GM21576 (cell line): ENCODE data around the gene ZBTB48.
"Not testable (repeated sequence)": the region's sequence is repeated elsewhere in the genome, so short reads cannot be mapped to it uniquely, and the experiment has no call there.

Experiments used
- ATAC-seq: cut with Tn5 transposase; IDR thresholded peaks from one replicate; pipeline ENCODE4 v1.9.1; 2021; ENCODE audit warnings: mild to moderate bottlenecking, moderate library complexity; ENCODE audit not compliant: unreplicated experiment

The ZBTB48 gene

DNA sequence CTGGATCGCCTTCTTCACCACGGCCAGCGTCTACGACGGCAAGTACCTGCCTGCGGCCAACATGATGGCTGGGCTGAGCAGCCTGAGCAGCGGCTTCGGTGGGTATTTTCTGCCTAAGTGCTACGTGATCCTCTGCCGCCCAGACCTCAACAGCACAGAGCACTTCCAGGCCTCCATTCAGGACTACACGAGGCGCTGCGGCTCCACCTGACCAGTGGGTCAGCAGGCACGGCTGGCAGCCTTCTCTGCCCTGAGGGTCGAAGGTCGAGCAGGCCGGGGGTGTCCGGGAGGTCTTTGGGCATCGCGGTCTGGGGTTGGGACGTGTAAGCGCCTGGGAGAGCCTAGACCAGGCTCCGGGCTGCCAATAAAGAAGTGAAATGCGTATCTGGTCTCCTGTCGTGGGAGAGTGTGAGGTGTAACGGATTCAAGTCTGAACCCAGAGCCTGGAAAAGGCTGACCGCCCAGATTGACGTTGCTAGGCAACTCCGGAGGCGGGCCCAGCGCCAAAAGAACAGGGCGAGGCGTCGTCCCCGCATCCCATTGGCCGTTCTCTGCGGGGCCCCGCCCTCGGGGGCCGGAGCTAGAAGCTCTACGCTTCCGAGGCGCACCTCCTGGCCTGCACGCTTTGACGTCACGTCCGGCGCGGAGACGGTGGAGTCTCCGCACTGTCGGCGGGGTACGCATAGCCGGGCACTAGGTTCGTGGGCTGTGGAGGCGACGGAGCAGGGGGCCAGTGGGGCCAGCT lies at the start of gene ZBTB48:
Gene ZBTB48 (plus strand): TSS at position 621 of the 745 bp plus-strand sequence. CDS start 616 bp downstream, outside the sequence.
- peak; percentile 92 for ATAC-seq

DNA sequence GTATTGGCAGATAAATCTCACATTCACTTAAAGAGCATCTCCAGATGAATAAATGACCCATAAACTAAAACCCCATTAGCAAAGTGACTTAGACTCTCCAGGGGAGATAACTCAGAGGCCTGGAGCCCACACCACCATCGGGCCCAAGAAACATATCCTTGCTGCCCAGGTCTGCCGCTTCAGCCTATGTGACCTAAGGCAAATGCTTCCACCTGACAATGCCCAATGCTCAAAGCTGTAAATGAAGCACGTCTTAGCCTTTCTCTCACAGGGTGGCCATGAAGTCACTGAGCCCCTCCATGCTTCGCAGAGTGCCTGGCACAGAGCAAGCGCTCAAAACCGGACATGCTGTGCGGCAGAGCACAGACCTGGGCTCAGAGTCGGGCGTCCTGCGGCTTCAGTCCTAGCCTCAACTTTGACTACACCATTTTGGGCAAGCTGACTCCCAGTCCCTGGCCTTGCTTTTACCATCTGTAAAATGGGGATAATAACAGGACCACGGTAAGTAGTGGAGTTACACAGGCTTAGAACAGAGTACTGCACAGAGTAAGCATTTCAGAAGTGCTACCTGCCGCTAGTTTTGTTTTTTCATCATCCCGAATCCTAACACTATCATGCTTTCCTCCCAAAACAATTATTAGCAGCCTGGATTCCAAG lies 49.2 kb upstream of the ZBTB48 start:
- no peak for ATAC-seq

GRCh38 chr1:6531996-6532395 lies 47.8 kb upstream of the ZBTB48 start:
- ATAC-seq, result no peak

DNA sequence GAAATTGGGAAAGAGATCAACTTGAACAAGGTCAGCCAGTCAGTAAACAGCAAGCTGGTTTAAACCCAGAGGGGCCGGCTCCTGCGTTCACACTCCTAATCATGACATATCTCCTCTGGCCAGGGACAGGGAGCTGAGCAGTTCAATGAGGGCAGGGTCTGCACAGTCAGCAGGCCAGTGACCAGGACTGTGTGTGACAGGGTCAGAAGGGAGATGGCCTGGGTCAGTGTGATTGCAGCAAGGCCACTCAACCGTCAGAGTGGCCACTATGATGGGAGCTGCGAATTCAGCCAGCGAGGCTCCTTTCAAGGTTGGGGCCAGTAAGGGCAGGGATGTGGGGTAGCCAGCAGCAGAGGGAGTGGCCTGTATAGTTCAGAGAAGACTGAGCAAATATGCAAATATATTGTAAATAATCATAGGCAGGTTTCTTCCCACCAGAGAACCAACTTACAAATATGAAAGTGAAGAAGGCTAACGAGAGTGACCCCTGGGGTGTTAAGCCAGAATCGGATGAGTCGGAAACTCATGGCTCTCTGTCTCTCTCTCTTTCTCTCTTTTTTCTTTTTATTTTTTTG lies 45.5 kb upstream of the ZBTB48 start:
- ATAC-seq, result no peak

GRCh38 chr1:6535214-6535613 lies 44.6 kb upstream of the ZBTB48 start:
- ATAC-seq, result no peak

DNA sequence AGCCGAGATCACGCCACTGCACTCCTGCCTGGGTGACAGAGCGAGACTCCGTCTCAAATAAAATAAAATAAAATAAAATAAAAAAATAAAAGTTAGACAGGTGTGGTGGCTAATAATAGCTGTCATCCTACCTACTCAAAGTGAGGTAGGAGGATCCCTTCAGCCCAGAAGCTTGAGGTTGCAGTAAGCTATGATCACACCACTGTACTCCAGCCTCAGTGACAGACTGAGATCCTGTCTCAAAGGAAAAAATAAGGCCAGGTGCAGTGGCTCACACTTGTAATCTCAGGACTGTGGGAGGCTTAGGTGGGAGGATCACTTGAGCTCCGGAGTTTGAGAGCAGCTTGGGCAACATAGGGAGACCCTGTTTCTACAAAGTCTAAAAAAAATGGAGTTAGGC lies 43.5 kb upstream of the ZBTB48 start:
- no peak for ATAC-seq

DNA sequence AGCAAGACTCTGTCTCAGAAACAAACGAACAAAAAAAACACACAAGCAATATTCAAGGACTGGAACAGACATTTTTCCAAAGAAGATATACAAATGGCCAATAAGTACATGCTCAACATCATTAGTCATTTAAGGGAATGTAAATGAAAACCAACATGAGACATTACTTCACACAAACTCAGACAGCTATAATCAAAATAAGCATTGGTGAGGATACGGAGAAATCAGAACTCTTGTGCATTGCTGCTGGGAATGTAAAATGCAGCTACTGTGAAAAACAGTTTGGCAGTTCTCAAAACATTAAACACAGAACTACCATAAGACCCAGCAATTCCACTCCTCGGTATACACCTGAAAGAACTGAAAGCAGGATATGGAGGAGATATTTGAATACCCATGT lies 40.8 kb upstream of the ZBTB48 start:
- no peak for ATAC-seq

GRCh38 chr1:6544831-6545230 lies 35.0 kb upstream of the ZBTB48 start:
- no peak for ATAC-seq

DNA sequence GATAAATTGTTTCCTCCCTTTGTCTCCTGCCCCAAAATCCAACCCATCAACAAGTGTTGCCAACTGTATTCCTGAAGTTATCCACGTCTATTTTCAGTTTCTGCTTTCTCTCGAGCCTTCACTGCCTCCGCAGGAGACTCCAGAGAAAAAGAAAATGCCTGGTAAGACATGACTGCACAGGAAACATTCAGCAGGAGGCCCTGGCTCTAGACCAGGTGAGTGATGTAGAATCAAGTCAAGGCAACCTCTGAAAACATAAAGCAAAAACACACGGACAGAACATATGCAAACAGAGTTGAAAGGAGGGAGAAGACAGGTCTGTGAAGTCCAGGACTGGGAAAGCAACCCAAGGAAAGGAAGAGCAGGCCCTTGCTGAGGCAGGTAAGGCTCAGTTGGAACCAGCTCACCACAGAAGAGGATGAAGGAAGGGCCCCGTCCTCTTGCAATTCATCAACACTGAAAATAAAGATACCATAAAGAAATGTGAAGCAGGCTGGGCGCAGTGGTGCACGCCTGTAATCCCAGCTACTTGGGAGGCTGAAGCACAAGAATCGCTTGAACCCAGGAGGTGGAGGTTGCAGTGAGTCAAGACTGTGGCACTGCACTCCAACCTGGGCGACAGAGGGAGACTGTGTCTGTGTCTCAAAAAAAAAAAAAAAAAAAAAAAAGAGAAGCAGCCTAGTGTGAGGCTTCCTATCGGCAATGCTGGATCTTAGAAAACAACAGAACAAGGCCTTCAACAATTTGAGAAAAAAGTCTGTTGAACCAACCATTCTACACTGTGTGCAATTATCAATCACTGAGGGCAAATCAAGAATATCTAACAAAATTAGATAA lies 34.3 kb upstream of the ZBTB48 start:
- no peak for ATAC-seq

GRCh38 chr1:6546326-6546725 lies 33.5 kb upstream of the ZBTB48 start:
- no peak for ATAC-seq

DNA sequence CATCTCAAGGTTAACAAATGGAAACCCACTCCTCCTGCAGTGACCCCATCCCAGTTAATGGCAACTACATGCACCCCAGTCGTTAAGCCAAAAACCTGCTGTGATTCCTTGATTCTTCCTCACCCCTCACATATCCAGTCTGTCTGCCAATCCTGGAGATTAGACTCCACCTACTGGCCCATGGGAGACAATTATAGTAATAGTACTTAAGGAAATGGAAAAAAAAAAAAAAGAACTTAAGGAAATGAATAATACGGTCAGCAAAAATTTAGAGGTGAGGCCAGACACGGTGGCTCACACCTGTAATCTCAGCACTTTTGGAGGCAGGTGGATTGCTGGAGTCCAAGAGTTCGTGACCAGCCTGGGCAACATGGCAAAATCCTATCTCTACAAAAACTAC lies 32.5 kb upstream of the ZBTB48 start:
- no peak for ATAC-seq

GRCh38 chr1:6554031-6554906 lies 25.5 kb upstream of the ZBTB48 start, which contains the start of gene NOL9:
TSS of gene NOL9 (minus strand) at chr1:6554513. CDS start at chr1:6554502, 11 bp downstream.
- ATAC-seq, result peak; percentile 90

DNA sequence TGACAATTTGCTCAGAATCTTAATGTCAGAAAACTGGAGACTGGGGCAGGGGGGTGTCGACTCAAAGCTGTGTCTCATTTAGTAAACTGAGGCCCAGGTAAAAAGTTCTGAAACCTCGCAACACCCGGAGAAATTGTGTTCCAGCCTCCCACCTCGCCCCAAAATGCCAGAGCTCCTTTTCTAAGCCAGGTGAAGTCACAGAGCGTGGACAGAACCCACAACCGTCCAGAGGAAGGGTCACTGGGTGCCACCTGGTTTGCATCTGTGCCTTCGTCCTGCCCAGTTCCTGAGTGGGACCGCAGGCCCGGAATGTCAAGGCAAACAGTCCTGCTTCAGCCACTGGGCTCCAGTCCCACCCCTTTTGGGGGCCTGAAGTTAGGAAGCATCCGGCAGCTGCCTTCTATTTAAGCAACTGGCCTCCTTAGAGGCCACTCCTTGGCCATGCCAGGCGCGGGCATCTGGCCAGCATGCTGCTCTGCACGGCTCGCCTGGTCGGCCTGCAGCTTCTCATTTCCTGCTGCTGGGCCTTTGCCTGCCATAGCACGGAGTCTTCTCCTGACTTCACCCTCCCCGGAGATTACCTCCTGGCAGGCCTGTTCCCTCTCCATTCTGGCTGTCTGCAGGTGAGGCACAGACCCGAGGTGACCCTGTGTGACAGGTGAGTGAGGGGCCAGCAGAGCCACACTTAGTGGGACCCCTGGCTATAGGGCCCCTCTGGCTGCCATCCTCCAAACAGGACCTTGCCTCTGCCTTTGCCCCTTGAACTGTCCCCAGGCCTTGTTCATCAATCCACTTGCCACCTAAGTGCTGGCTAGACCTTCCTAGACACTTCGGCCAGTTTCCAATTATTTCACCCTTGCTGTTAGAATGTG lies 24.7 kb upstream of the ZBTB48 start, which contains the start of gene TAS1R1:
Gene TAS1R1 (plus strand): TSS at position 401 of the 872 bp plus-strand sequence. CDS start 67 bp downstream, at position 468.
- no peak for ATAC-seq

DNA sequence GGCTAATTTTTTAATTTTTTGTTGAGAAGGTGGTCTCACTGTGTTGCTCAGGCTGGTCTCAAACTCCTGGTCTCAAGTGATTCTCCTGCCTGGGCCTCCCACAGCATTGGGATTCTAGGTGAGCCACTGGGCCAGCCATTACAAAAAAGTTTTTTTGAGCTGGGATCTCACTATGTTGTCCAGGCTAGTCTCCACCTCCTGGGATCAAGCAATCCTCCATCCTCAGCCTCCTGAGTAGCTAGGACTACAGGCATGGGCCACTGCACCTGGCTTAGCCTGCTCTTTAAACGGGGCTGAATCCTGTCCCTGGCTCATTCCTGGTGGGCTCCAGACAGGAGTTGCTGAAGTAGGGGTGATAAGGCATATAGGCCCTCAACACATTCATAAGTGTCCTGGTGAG lies 22.2 kb upstream of the ZBTB48 start:
- no peak for ATAC-seq

- not testable (repeated sequence) for ATAC-seq
These were observed 20.6 kb upstream of the ZBTB48 start for GRCh38 chr1:6559161-6559560.

DNA sequence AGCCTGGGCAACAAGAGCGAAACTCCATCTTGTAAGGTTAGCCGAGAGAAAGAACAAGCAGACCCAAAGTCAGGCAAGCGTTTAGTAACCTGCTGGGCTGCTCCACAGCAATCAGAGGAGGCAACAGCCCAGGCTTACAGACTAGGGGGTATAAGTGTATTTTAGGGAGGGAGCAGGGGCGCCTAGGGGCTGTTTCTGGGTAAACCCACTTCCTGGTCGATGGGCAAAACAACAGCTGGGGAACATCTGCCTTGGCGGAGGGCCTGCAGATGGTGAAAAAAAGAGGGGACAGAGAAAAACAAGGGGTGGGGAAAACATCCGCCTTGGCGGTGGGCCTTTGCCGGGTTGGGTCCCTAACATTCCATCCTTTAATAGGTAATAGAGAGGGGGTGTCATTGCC lies 19.5 kb upstream of the ZBTB48 start:
- no peak for ATAC-seq

- ATAC-seq, result no peak
These were observed 10.8 kb upstream of the ZBTB48 start for GRCh38 chr1:6569033-6569432.

DNA sequence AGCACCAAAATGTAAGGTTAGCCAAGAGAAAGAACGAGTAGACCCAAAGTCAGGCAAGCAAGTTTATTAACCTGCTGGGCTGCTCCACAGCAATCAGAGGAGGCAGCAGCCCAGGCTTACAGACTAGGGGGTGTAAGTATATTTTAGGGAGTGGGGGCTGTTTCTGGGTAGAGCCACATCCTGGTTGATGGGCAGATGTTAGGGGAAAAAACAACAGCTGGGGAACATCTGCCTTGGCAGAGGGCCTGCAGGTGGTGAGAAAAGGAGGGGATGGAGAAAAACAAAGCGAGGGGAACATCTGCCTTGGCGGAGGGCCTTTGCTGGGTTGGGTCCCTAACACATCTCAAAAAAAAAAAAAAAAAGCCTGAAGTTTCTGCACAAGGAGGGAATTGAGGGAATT lies 9.7 kb upstream of the ZBTB48 start:
- no peak for ATAC-seq

DNA sequence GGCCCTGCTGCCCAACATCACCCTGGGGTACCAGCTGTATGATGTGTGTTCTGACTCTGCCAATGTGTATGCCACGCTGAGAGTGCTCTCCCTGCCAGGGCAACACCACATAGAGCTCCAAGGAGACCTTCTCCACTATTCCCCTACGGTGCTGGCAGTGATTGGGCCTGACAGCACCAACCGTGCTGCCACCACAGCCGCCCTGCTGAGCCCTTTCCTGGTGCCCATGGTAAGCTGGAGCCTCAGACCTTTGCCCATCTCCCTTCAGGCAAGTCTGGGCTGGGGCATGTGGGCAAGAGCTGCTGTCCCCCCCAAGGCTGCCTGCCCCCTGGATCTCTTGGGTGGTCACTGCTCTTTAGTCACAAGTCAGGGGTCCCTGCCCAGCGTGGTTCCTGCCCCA lies 8.8 kb upstream of the ZBTB48 start:
- no peak for ATAC-seq
